ENCODE data around the gene ZNF74.

ZNF74 gene

DNA sequence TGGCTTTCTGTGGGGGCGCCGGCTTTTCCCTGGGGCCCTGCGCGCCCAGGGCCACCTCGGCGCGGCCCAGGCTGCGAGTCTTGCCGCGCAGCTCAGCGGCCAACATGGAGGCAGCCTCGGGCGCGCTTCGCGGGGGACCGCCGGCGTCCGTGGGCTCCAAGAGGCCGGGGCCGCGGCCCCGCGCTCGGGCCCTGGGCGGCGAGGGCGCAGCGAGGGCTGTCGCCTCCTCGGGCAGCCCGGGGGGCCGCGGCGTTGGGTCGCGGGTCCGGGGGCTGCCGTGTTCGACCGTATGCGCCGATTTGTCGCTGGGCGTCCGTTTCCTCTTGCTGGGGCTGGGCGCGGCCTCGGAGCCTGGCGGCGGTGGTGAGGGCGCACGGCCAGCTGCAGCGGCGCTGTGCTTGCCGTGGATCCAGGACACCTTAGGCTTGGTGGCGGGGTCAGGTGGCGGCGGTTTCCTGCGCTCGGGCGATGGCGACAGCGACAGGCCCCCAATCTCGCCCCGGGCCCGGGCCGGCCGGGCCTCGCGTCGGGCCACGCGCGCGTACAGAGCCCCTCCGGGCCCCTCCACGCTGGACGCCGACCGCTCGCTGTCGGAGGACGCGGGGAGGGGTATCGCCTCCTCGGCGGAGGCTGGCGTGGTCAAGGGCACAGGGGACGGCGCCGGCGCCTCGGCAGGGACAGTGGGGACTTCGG, 31.8 kb downstream of the ZNF74 start:
- peaks cover 29 to 46% of the 10 kb centered on the region in 2 donors for H3K27me3 ChIP-seq (ENCODE audit: control insufficient read depth in 2 of 2, insufficient read depth in 2 of 2, low read length in 2 of 2)

DNA sequence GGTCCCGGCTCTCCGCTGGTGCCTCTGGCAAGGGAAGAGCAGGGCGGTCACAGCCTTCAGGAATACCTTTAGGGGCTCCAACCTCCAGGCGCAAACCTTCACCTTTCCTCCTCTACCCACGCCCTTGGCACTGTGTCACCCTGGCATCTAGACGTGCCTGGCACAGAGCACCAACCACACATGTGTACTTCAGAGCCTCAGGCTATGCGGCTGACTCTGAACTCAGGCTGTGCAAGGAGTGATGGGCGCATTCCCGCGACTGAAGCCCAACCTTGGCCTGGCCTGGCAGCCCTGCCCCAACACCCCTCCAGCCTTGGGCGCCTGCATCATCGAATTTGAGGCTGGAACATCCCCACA, 32.3 kb downstream of the ZNF74 start:
- peaks cover 30 to 44% of the 10 kb centered on the region in 2 donors for H3K27me3 ChIP-seq (ENCODE audit: control insufficient read depth in 2 of 2, insufficient read depth in 2 of 2, low read length in 2 of 2)
- no peaks in the 10 kb centered on the region for H3K9me3 ChIP-seq (ENCODE audit: control insufficient read depth in 2 of 2, low read length in 2 of 2)
- H3K9ac ChIP-seq (ENCODE audit: low read depth in 1 of 2, low read length in 2 of 2), result no peak overlapping the region
- no peak overlapping the region for H3K27ac ChIP-seq (ENCODE audit: low read depth in 2 of 2, low read length in 2 of 2)
- H3K4me1 ChIP-seq (ENCODE audit: control insufficient read depth in 2 of 2, insufficient read depth in 2 of 2, low read length in 2 of 2), result peaks cover 19 to 24% of the 10 kb centered on the region in 2 donors
- no peak overlapping the region for H3K4me3 ChIP-seq (ENCODE audit: low read length in 2 of 2)
- no peaks in the 10 kb centered on the region for H3K36me3 ChIP-seq (ENCODE audit: control insufficient read depth in 2 of 2, insufficient read depth in 2 of 2, low read length in 2 of 2)

More for the DNA sequence above, 31.8 kb downstream of the ZNF74 start:
- Histone ChIP-seq H3K27ac (ENCODE audit: low read depth in 2 of 2, low read length in 2 of 2) (no peak overlapping the region), H3K4me1 (ENCODE audit: control insufficient read depth in 2 of 2, insufficient read depth in 2 of 2, low read length in 2 of 2) (peaks cover 14 to 19% of the 10 kb centered on the region in 2 donors), H3K9ac (ENCODE audit: low read depth in 1 of 2, low read length in 2 of 2) (no peak overlapping the region), H3K9me3 (ENCODE audit: control insufficient read depth in 2 of 2, low read length in 2 of 2) (no peaks in the 10 kb centered on the region), H3K4me3 (ENCODE audit: low read length in 2 of 2) (no peak overlapping the region), H3K36me3 (ENCODE audit: control insufficient read depth in 2 of 2, insufficient read depth in 2 of 2, low read length in 2 of 2) (no peaks in the 10 kb centered on the region)

DNA sequence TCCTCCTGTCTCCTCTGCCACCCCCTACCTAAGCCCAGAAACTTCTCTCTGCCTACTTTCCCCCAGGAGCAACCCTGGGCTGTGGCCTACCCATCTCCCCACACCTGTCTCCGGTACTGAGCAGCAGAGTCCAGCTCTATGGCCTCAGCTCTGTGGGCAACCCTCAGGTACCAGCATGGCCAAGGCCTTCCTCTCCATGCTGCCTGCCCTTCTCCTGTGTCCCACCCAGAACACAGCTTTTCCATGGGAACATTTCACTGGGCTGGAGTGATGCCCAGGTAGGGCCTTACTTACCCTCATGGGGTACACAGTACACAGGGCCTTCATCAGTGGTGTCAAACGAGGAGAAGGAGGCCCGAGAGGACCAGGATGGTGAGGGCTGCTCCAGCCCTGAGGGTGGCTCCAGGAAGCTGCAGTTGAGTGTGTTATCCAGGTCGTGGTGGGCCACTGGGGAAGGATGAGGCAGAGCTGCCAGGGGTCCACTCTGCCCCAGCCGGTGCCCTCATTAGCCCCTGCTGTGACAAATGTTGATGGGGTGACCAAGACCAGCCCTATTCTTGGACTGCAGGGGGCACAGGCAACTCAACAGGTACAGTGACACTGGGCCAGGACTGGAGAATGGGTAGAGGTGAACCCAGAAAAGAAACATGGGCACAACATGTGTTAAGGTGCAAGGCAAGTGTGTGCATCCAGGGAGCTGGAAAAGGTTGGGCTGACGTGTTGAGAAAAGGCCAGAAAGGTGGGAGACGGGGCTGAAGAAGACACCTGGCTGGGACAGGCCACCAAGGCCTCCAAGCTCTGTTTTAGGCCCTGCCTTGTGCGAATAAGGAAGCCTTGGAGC, 33.4 kb downstream of the ZNF74 start:
- Histone ChIP-seq H3K4me3 (ENCODE audit: low read length in 2 of 2) (no peak overlapping the region), H3K9ac (ENCODE audit: low read depth in 1 of 2, low read length in 2 of 2) (no peak overlapping the region), H3K27ac (ENCODE audit: low read depth in 2 of 2, low read length in 2 of 2) (no peak overlapping the region), H3K4me1 (ENCODE audit: control insufficient read depth in 2 of 2, insufficient read depth in 2 of 2, low read length in 2 of 2) (peaks cover 20 to 25% of the 10 kb centered on the region in 2 donors), H3K36me3 (ENCODE audit: control insufficient read depth in 2 of 2, insufficient read depth in 2 of 2, low read length in 2 of 2) (no peaks in the 10 kb centered on the region), H3K9me3 (ENCODE audit: control insufficient read depth in 2 of 2, low read length in 2 of 2) (no peaks in the 10 kb centered on the region), H3K27me3 (ENCODE audit: control insufficient read depth in 2 of 2, insufficient read depth in 2 of 2, low read length in 2 of 2) (peaks cover 36 to 50% of the 10 kb centered on the region in 2 donors)

DNA sequence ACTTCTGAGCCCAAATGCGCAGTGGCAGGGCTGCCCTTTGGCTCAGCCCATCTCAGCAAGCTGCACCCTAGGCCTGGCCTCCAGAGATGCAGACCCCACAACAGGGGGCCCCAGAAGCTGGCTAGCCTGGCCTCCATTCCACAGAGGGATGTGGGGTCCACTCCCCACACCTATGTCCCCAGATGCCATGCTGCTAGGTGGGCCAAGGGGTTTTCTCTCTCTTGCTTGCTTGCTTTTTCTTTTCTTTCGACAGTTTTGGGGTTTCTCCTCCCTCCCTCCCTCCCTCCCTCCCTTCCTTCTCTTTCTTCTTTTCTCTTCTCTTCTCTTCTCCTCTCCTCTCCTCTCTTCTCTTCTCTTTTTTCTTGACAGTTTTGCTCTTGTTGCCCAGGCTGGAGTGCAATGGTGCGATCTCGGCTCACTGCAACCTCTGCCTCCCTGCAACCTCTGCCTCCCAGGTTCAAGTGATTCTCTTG, 34.0 kb downstream of the ZNF74 start:
- Histone ChIP-seq H3K36me3 (ENCODE audit: control insufficient read depth in 2 of 2, insufficient read depth in 2 of 2, low read length in 2 of 2) (no peaks in the 10 kb centered on the region), H3K4me3 (ENCODE audit: low read length in 2 of 2) (no peak overlapping the region), H3K4me1 (ENCODE audit: control insufficient read depth in 2 of 2, insufficient read depth in 2 of 2, low read length in 2 of 2) (peaks cover 20 to 25% of the 10 kb centered on the region in 2 donors), H3K9ac (ENCODE audit: low read depth in 1 of 2, low read length in 2 of 2) (no peak overlapping the region), H3K9me3 (ENCODE audit: control insufficient read depth in 2 of 2, low read length in 2 of 2) (no peaks in the 10 kb centered on the region), H3K27ac (ENCODE audit: low read depth in 2 of 2, low read length in 2 of 2) (no peak overlapping the region), H3K27me3 (ENCODE audit: control insufficient read depth in 2 of 2, insufficient read depth in 2 of 2, low read length in 2 of 2) (peaks cover 38 to 55% of the 10 kb centered on the region in 2 donors)

GRCh38 chr22:20428496-20429253, 34.7 kb downstream of the ZNF74 start:
- Histone ChIP-seq H3K9me3 (ENCODE audit: control insufficient read depth in 2 of 2, low read length in 2 of 2) (no peaks in the 10 kb centered on the region), H3K27me3 (ENCODE audit: control insufficient read depth in 2 of 2, insufficient read depth in 2 of 2, low read length in 2 of 2) (peaks cover 38 to 52% of the 10 kb centered on the region in 2 donors), H3K4me1 (ENCODE audit: control insufficient read depth in 2 of 2, insufficient read depth in 2 of 2, low read length in 2 of 2) (peaks cover 20 to 25% of the 10 kb centered on the region in 2 donors), H3K36me3 (ENCODE audit: control insufficient read depth in 2 of 2, insufficient read depth in 2 of 2, low read length in 2 of 2) (no peaks in the 10 kb centered on the region), H3K27ac (ENCODE audit: low read depth in 2 of 2, low read length in 2 of 2) (no peak overlapping the region), H3K9ac (ENCODE audit: low read depth in 1 of 2, low read length in 2 of 2) (no peak overlapping the region), H3K4me3 (ENCODE audit: low read length in 2 of 2) (peak overlapping the region; percentile 51 to 60)

GRCh38 chr22:20429254-20430100, 35.5 kb downstream of the ZNF74 start:
- Histone ChIP-seq H3K4me3 (ENCODE audit: low read length in 2 of 2) (peak overlapping the region; percentile 58 to 60), H3K4me1 (ENCODE audit: control insufficient read depth in 2 of 2, insufficient read depth in 2 of 2, low read length in 2 of 2) (peaks cover 20 to 25% of the 10 kb centered on the region in 2 donors), H3K27me3 (ENCODE audit: control insufficient read depth in 2 of 2, insufficient read depth in 2 of 2, low read length in 2 of 2) (peaks cover 39 to 56% of the 10 kb centered on the region in 2 donors), H3K9ac (ENCODE audit: low read depth in 1 of 2, low read length in 2 of 2) (peak overlapping the region in 1 of 2 donors; percentile 34), H3K9me3 (ENCODE audit: control insufficient read depth in 2 of 2, low read length in 2 of 2) (no peaks in the 10 kb centered on the region), H3K36me3 (ENCODE audit: control insufficient read depth in 2 of 2, insufficient read depth in 2 of 2, low read length in 2 of 2) (no peaks in the 10 kb centered on the region), H3K27ac (ENCODE audit: low read depth in 2 of 2, low read length in 2 of 2) (no peak overlapping the region)

DNA sequence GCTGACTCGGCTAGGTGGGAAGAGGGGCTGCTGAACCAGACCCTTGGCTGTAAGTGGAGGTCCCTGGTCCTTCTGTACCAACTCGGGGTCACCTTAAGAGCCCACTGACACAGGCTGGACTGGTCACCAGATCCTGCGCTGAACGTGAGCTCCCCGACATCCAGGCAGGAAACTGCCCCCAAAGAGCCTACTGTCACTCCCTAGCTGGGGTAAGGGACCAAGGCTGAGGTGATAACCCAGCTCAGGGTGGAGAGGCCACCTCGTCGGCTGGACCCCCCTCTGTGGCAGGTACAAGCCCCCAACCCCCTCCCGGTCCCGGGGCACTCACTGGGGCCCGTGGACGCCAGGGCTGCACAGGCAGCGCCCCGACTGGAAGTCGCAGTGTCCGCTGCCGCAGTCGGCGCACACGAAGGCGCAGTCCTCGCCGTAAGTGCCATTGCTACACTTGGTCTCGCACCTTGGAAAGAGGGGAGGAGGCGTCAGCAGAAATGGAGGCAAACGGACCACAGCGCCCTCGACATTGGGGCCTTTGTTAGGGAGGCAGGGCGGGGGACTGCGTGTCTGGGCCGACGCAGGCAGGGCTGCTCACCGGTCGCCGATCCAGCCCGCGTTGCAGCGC, 36.3 kb downstream of the ZNF74 start:
- H3K9ac ChIP-seq (ENCODE audit: low read depth in 1 of 2, low read length in 2 of 2), result no peak overlapping the region
- H3K9me3 ChIP-seq (ENCODE audit: control insufficient read depth in 2 of 2, low read length in 2 of 2), result no peaks in the 10 kb centered on the region
- H3K36me3 ChIP-seq (ENCODE audit: control insufficient read depth in 2 of 2, insufficient read depth in 2 of 2, low read length in 2 of 2), result no peaks in the 10 kb centered on the region
- peaks cover 20 to 25% of the 10 kb centered on the region in 2 donors for H3K4me1 ChIP-seq (ENCODE audit: control insufficient read depth in 2 of 2, insufficient read depth in 2 of 2, low read length in 2 of 2)
- no peak overlapping the region for H3K27ac ChIP-seq (ENCODE audit: low read depth in 2 of 2, low read length in 2 of 2)
- peaks cover 43 to 63% of the 10 kb centered on the region in 2 donors for H3K27me3 ChIP-seq (ENCODE audit: control insufficient read depth in 2 of 2, insufficient read depth in 2 of 2, low read length in 2 of 2)
- H3K4me3 ChIP-seq (ENCODE audit: low read length in 2 of 2), result peak overlapping the region; percentile 48 to 58

GRCh38 chr22:20430720-20431510, 37.0 kb downstream of the ZNF74 start:
- H3K9me3 ChIP-seq (ENCODE audit: control insufficient read depth in 2 of 2, low read length in 2 of 2), result no peaks in the 10 kb centered on the region
- H3K4me1 ChIP-seq (ENCODE audit: control insufficient read depth in 2 of 2, insufficient read depth in 2 of 2, low read length in 2 of 2), result peaks cover 24 to 26% of the 10 kb centered on the region in 2 donors
- H3K36me3 ChIP-seq (ENCODE audit: control insufficient read depth in 2 of 2, insufficient read depth in 2 of 2, low read length in 2 of 2), result no peaks in the 10 kb centered on the region
- H3K27me3 ChIP-seq (ENCODE audit: control insufficient read depth in 2 of 2, insufficient read depth in 2 of 2, low read length in 2 of 2), result peaks cover 50 to 71% of the 10 kb centered on the region in 2 donors
- peak overlapping the region; percentile 30 to 48 for H3K4me3 ChIP-seq (ENCODE audit: low read length in 2 of 2)
- H3K27ac ChIP-seq (ENCODE audit: low read depth in 2 of 2, low read length in 2 of 2), result no peak overlapping the region
- no peak overlapping the region for H3K9ac ChIP-seq (ENCODE audit: low read depth in 1 of 2, low read length in 2 of 2)

All from mucosa of rectum (tissue), 2 donors.